A549 treated with RU486 at 1 μM for 4 hours (cell line): ENCODE data around the gene CCDC74A. TPM values are rescaled to one million over a fixed set of nuclear protein-coding genes. Genes with fewer than 3 reads are reported as not detected.

Experiments used
- total RNA-seq: library from RNA; stranded (reverse); fragments of 200-300 nt; extraction: Qiagen RNA extraction; gene quantifications from 5 replicates; pipeline ENCODE4 v1.2.3, GENCODE V29; 2022; ENCODE audit warnings: low read depth

Gene CCDC74A
- 11.8 to 18.8 TPM (median 16.0 TPM) in 5 replicates for total RNA-seq

GRCh38 chr2:131527131-131528001 is at the start of gene CCDC74A:
Gene CCDC74A (plus strand): TSS chr2:131527888. CDS start chr2:131527971, 83 bp downstream.

DNA sequence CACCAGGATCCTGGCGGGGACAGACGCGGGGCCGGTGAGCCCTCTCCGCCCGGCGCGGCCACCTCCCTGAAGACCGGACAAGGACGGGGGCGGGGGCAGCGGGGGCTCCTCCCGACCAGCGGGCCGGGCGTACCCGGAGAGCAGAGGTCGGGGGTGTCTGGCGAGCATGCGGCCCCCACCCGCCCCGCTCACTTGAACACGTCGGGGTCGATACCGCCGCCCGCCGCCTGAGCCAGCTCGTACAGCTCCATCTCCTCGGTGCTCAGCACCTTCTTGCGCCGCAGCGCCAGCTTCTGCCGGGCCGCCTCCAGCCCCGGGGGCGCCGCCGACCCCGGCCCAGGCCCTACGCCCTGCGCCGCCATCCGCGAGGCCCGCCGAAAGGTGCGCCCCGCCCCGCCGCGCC is 35.7 kb upstream of the CCDC74A start, which contains the start of gene MZT2A:
Gene MZT2A (minus strand): TSS at position 383 of the 403 bp plus-strand sequence. CDS start 21 bp downstream, at position 362.

Other genes with a start within 250 kb of the CCDC74A start
- gene RAB6D, start 163.7 kb upstream of the CCDC74A start, total RNA-seq: 0.09 TPM in 1 of 5 replicates, not detected in the others
- gene TUBA3D, start 51.8 kb upstream of the CCDC74A start, total RNA-seq: 0.17 TPM in 1 of 5 replicates, not detected in the others
- gene MZT2A, start 35.5 kb upstream of the CCDC74A start, total RNA-seq: 111 to 203 TPM (median 182 TPM) in 5 replicates